HepG2 (cell line): ENCODE data around the gene TMEM184B. TPM values are rescaled to one million over a fixed set of nuclear protein-coding genes. Genes with fewer than 3 reads are reported as not detected.

ENCODE experiments used
- AGO1 ChIP-seq: fragments of 200-400 bp; formaldehyde crosslinking; IDR thresholded peaks from 2 replicates; pipeline ENCODE4 v1.6.1; 2017; ENCODE audit warnings: mild to moderate bottlenecking, low read depth, low read length, moderate library complexity; ENCODE audit not compliant: poor library complexity, severe bottlenecking
- ARNT2 ChIP-seq: sonication (generic); formaldehyde crosslinking; IDR thresholded peaks from 2 replicates; pipeline ENCODE4 v1.8.0; 2022; ENCODE audit warnings: mild to moderate bottlenecking, low read depth, missing genetic modification reagents, moderate library complexity
- CC2D1A ChIP-seq: sonication (generic); formaldehyde crosslinking; IDR thresholded peaks from 2 replicates; pipeline ENCODE4 v1.8.1; 2023; ENCODE audit warnings: mild to moderate bottlenecking, missing genetic modification reagents
- NCOA2 ChIP-seq: sonication (generic); formaldehyde crosslinking; IDR thresholded peaks from 2 replicates; pipeline ENCODE4 v1.8.0; 2022; ENCODE audit warnings: inconsistent platforms
- NCOR1 ChIP-seq: fragments of 200-600 bp; sonication (generic); IDR thresholded peaks from 2 replicates; pipeline ENCODE4 v1.7.0; 2017; ENCODE audit warnings: antibody characterized with exemption, low read length, borderline replicate concordance
- RXRA ChIP-seq: sonication (generic); formaldehyde crosslinking; IDR thresholded peaks from 2 replicates; pipeline ENCODE4 v1.5.1; 2020; ENCODE audit warnings: missing genetic modification reagents
- SIX1 ChIP-seq: sonication (generic); formaldehyde crosslinking; IDR thresholded peaks from 2 replicates; pipeline ENCODE4 v1.4.0; 2020; ENCODE audit warnings: missing genetic modification reagents, borderline replicate concordance
- ZNF20 ChIP-seq: sonication (generic); formaldehyde crosslinking; IDR thresholded peaks from 2 replicates; pipeline ENCODE4 v1.4.0; 2020; ENCODE audit warnings: mild to moderate bottlenecking, moderate library complexity, missing genetic modification reagents
- ZNF260 ChIP-seq: sonication (generic); formaldehyde crosslinking; IDR thresholded peaks from 2 replicates; pipeline ENCODE4 v1.4.0; 2020; ENCODE audit warnings: missing genetic modification reagents, low read depth, mild to moderate bottlenecking, borderline replicate concordance
- ZNF333 ChIP-seq: sonication (generic); formaldehyde crosslinking; IDR thresholded peaks from 2 replicates; pipeline ENCODE4 v1.4.0; 2020; ENCODE audit warnings: mild to moderate bottlenecking, missing genetic modification reagents, borderline replicate concordance
- ZNF850 ChIP-seq: sonication (generic); formaldehyde crosslinking; conservative IDR thresholded peaks from 2 replicates; pipeline ENCODE4 v1.9.0; 2021; ENCODE audit warnings: mild to moderate bottlenecking, missing genetic modification reagents
- ZSCAN20 ChIP-seq: sonication (generic); formaldehyde crosslinking; IDR thresholded peaks from 2 replicates; pipeline ENCODE4 v1.4.0; 2020; ENCODE audit warnings: missing genetic modification reagents, mild to moderate bottlenecking, borderline replicate concordance
- polyA plus RNA-seq, 8 experiments: library from polyadenylated mRNA; depleted of rRNA in 3 of 8; stranded (reverse) in 7 of 8; unstranded in 1 of 8; fragments of >200 nt; fragmentation: Illumina TruSeq in 4 of 8; extraction: Trizol in 4 of 8; gene quantifications; 2 replicates each; pipeline versions ENCODE4 v1.2.1 to v1.2.3, GENCODE V29; 2011 to 2016; ENCODE audit warnings: low read depth in 4 of 8, missing spikeins in 1 of 8, mixed read lengths in 1 of 8; ENCODE audit not compliant: insufficient read depth in 1 of 8
- total RNA-seq, 5 experiments: library from RNA; depleted of rRNA; stranded (reverse); fragments of >200 nt; fragmentation: Illumina TruSeq; extraction: Trizol; gene quantifications; 2 replicates each; pipeline ENCODE4 v1.2.3, GENCODE V29; 2016; ENCODE audit warnings: low read depth in 1 of 5
- TF ChIP-seq, protein P1 (sequence below): sonication (generic); formaldehyde crosslinking; IDR thresholded peaks from 2 replicates; pipeline ENCODE4 v1.5.1; 2020; ENCODE audit warnings: mild to moderate bottlenecking, missing genetic modification reagents, moderate library complexity
- TF ChIP-seq, protein P2 (sequence below): sonication (generic); formaldehyde crosslinking; IDR thresholded peaks from 2 replicates; pipeline ENCODE4 v1.5.0; 2020; ENCODE audit warnings: mild to moderate bottlenecking, missing genetic modification reagents
- TF ChIP-seq, protein P3 (sequence below): IDR thresholded peaks from 2 replicates; pipeline ENCODE4 v1.6.1; 2016; ENCODE audit warnings: missing compliant biosample characterization, missing genetic modification reagents, borderline replicate concordance
- TF ChIP-seq, protein P4 (sequence below): fragments of 450-650 bp; IDR thresholded peaks from 2 replicates; pipeline ENCODE4 v1.6.1; 2016
- TF ChIP-seq, protein P5 (sequence below): sonication (generic); formaldehyde crosslinking; conservative IDR thresholded peaks from 2 replicates; pipeline ENCODE4 v1.4.0; 2020; ENCODE audit warnings: missing genetic modification reagents

The TMEM184B gene
- total and polyA plus RNA-seq, 2 of the 13 experiments (the other 11 are each of a cell fraction or from before 2014, with no cell fraction given) = 15.9 to 16.0 TPM

DNA sequence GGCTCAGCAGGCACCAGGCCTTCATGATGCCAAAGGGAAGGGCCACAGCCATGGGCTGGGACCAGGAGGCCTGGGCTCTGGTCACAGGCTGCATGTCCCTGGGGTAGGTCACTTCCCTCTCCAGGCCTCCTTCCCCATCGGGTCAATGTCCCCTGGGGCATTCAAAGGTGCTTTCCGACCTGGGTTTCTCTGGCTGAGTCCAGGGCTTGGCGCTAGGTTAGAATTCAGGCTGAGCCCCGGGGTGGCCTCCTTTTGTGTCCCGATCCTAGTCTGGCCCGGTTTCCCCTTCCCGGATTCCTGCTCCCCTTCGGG, 58.9 kb downstream of the TMEM184B start (continued):
- TF ChIP-seq, protein P1, sequence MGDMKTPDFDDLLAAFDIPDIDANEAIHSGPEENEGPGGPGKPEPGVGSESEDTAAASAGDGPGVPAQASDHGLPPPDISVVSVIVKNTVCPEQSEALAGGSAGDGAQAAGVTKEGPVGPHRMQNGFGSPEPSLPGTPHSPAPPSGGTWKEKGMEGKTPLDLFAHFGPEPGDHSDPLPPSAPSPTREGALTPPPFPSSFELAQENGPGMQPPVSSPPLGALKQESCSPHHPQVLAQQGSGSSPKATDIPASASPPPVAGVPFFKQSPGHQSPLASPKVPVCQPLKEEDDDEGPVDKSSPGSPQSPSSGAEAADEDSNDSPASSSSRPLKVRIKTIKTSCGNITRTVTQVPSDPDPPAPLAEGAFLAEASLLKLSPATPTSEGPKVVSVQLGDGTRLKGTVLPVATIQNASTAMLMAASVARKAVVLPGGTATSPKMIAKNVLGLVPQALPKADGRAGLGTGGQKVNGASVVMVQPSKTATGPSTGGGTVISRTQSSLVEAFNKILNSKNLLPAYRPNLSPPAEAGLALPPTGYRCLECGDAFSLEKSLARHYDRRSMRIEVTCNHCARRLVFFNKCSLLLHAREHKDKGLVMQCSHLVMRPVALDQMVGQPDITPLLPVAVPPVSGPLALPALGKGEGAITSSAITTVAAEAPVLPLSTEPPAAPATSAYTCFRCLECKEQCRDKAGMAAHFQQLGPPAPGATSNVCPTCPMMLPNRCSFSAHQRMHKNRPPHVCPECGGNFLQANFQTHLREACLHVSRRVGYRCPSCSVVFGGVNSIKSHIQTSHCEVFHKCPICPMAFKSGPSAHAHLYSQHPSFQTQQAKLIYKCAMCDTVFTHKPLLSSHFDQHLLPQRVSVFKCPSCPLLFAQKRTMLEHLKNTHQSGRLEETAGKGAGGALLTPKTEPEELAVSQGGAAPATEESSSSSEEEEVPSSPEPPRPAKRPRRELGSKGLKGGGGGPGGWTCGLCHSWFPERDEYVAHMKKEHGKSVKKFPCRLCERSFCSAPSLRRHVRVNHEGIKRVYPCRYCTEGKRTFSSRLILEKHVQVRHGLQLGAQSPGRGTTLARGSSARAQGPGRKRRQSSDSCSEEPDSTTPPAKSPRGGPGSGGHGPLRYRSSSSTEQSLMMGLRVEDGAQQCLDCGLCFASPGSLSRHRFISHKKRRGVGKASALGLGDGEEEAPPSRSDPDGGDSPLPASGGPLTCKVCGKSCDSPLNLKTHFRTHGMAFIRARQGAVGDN (CRISPR knock-in tag) = peak; percentile 40
- TF ChIP-seq AGO1 = no peak
- TF ChIP-seq, protein P2, sequence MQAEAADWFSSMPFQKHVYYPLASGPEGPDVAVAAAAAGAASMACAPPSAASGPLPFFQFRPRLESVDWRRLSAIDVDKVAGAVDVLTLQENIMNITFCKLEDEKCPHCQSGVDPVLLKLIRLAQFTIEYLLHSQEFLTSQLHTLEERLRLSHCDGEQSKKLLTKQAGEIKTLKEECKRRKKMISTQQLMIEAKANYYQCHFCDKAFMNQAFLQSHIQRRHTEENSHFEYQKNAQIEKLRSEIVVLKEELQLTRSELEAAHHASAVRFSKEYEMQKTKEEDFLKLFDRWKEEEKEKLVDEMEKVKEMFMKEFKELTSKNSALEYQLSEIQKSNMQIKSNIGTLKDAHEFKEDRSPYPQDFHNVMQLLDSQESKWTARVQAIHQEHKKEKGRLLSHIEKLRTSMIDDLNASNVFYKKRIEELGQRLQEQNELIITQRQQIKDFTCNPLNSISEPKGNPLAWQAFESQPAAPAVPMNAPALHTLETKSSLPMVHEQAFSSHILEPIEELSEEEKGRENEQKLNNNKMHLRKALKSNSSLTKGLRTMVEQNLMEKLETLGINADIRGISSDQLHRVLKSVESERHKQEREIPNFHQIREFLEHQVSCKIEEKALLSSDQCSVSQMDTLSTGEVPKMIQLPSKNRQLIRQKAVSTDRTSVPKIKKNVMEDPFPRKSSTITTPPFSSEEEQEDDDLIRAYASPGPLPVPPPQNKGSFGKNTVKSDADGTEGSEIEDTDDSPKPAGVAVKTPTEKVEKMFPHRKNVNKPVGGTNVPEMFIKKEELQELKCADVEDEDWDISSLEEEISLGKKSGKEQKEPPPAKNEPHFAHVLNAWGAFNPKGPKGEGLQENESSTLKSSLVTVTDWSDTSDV = no peak
- TF ChIP-seq, protein P3, sequence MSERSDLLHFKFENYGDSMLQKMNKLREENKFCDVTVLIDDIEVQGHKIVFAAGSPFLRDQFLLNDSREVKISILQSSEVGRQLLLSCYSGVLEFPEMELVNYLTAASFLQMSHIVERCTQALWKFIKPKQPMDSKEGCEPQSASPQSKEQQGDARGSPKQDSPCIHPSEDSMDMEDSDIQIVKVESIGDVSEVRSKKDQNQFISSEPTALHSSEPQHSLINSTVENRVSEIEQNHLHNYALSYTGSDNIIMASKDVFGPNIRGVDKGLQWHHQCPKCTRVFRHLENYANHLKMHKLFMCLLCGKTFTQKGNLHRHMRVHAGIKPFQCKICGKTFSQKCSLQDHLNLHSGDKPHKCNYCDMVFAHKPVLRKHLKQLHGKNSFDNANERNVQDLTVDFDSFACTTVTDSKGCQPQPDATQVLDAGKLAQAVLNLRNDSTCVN (CRISPR knock-in tag) = no peak
- no peak for TF ChIP-seq SIX1
- TF ChIP-seq ZSCAN20 (CRISPR knock-in tag) = no peak
- no peak for TF ChIP-seq ZNF260 (CRISPR knock-in tag)
- no peak for TF ChIP-seq ZNF333 (CRISPR knock-in tag)
- TF ChIP-seq, protein P4, sequence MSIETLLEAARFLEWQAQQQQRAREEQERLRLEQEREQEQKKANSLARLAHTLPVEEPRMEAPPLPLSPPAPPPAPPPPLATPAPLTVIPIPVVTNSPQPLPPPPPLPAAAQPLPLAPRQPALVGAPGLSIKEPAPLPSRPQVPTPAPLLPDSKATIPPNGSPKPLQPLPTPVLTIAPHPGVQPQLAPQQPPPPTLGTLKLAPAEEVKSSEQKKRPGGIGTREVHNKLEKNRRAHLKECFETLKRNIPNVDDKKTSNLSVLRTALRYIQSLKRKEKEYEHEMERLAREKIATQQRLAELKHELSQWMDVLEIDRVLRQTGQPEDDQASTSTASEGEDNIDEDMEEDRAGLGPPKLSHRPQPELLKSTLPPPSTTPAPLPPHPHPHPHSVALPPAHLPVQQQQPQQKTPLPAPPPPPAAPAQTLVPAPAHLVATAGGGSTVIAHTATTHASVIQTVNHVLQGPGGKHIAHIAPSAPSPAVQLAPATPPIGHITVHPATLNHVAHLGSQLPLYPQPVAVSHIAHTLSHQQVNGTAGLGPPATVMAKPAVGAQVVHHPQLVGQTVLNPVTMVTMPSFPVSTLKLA = no peak
- peak; percentile 84 for TF ChIP-seq RXRA (CRISPR knock-in tag)
- TF ChIP-seq ZNF20 (CRISPR knock-in tag) = no peak
- no peak for TF ChIP-seq CC2D1A
- TF ChIP-seq NCOR1 = no peak
- no peak for TF ChIP-seq ZNF850 (CRISPR knock-in tag)
- no peak for TF ChIP-seq NCOA2 (CRISPR knock-in tag)
- TF ChIP-seq, protein P5, sequence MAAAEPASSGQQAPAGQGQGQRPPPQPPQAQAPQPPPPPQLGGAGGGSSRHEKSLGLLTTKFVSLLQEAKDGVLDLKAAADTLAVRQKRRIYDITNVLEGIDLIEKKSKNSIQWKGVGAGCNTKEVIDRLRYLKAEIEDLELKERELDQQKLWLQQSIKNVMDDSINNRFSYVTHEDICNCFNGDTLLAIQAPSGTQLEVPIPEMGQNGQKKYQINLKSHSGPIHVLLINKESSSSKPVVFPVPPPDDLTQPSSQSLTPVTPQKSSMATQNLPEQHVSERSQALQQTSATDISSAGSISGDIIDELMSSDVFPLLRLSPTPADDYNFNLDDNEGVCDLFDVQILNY (CRISPR knock-in tag) = no peak
- no peak for TF ChIP-seq ARNT2 (CRISPR knock-in tag)
